Lung (tissue), 12 donors: ENCODE data around the gene PRSS50. TPM values are rescaled to one million over a fixed set of nuclear protein-coding genes. Genes with fewer than 3 reads are reported as not detected.
"Not testable (repeated sequence)": the region's sequence is repeated elsewhere in the genome, so short reads cannot be mapped to it uniquely, and the experiment has no call there.

ENCODE experiments used
- ATAC-seq: fragments of 200-7000 bp; cut with Tn5 transposase; one replicate; pipeline ENCODE4 v1.9.1; 2020; ENCODE audit warnings: moderate number of reproducible peaks; ENCODE audit not compliant: insufficient read depth, low FRiP score
- DNase-seq, 3 donors: peaks; one replicate each; pipeline ENCODE4 v3.0.0-alpha.2; 2013 to 2017
- H3K27ac ChIP-seq, 2 donors: one replicate each; pipeline ENCODE4 v1.5.1; 2013; ENCODE audit warnings: mild to moderate bottlenecking in 2 of 2, moderate library complexity in 2 of 2, control low read depth in 1 of 2, inconsistent platforms in 1 of 2, low read depth in 1 of 2, low read length in 1 of 2
- H3K27me3 ChIP-seq, 3 donors: one replicate each; pipeline ENCODE4 v1.5.1; 2013; ENCODE audit warnings: low read length in 2 of 3; ENCODE audit not compliant: control insufficient read depth in 3 of 3, insufficient read depth in 3 of 3
- H3K36me3 ChIP-seq, 4 donors: one replicate each; pipeline ENCODE4 v1.5.1; 2013; ENCODE audit warnings: low read length in 4 of 4, mild to moderate bottlenecking in 1 of 4, moderate library complexity in 1 of 4; ENCODE audit not compliant: control insufficient read depth in 4 of 4, insufficient read depth in 4 of 4
- H3K4me1 ChIP-seq, 5 donors: one replicate each; pipeline ENCODE4 v1.5.1; 2013; ENCODE audit warnings: low read length in 5 of 5, mild to moderate bottlenecking in 2 of 5, moderate library complexity in 1 of 5; ENCODE audit not compliant: control insufficient read depth in 5 of 5, insufficient read depth in 5 of 5
- H3K4me3 ChIP-seq: one replicate; pipeline ENCODE4 v1.5.1; 2013; ENCODE audit warnings: mild to moderate bottlenecking, control low read depth, moderate library complexity
- H3K9ac ChIP-seq, 2 donors: one replicate each; pipeline ENCODE4 v1.5.1; 2013; ENCODE audit warnings: low read length in 2 of 2, control low read depth in 1 of 2; ENCODE audit not compliant: insufficient read depth in 1 of 2
- H3K9me3 ChIP-seq, 4 donors: one replicate each; pipeline ENCODE4 v1.5.1; 2013; ENCODE audit warnings: low read length in 3 of 4, mild to moderate bottlenecking in 1 of 4, moderate library complexity in 1 of 4; ENCODE audit not compliant: control insufficient read depth in 4 of 4, insufficient read depth in 3 of 4
- CTCF ChIP-seq: IDR thresholded peaks from 2 replicates; pipeline ENCODE4 v1.5.1; 2012; ENCODE audit warnings: mild to moderate bottlenecking; ENCODE audit errors: control extremely low read depth, extremely low read depth
- WGBS, 2 donors: extraction: QIAGEN DNeasy Blood & Tissue Kit; methylation state at CpG; one replicate each; pipeline ENCODE4 v1.1.7; 2013; 5-methylcytosine and 5-hydroxymethylcytosine counted together
- polyA plus RNA-seq, 2 donors: library from polyadenylated mRNA; stranded (reverse); fragments of 200-250 nt; gene quantifications; one replicate each; pipeline ENCODE4 v1.2.1, GENCODE V29; 2013
- total RNA-seq, 2 donors: library from RNA; depleted of rRNA in 1 of 2; stranded (reverse); fragments of >200 nt in 1 of 2; gene quantifications; one replicate each; pipeline ENCODE4 v1.2.1, GENCODE V29; 2014 to 2021
- donor health status: control.
- donor health status: control.
- donor health status: Bipolar disorder and iron deficiency.
- donor health status: healthy.
- donor health status: DM: yes; HTN: yes; CAD: no.

Gene PRSS50
- total and polyA plus RNA-seq, 4 donors = 0.08 to 2.2 (median 0.31) TPM

DNA sequence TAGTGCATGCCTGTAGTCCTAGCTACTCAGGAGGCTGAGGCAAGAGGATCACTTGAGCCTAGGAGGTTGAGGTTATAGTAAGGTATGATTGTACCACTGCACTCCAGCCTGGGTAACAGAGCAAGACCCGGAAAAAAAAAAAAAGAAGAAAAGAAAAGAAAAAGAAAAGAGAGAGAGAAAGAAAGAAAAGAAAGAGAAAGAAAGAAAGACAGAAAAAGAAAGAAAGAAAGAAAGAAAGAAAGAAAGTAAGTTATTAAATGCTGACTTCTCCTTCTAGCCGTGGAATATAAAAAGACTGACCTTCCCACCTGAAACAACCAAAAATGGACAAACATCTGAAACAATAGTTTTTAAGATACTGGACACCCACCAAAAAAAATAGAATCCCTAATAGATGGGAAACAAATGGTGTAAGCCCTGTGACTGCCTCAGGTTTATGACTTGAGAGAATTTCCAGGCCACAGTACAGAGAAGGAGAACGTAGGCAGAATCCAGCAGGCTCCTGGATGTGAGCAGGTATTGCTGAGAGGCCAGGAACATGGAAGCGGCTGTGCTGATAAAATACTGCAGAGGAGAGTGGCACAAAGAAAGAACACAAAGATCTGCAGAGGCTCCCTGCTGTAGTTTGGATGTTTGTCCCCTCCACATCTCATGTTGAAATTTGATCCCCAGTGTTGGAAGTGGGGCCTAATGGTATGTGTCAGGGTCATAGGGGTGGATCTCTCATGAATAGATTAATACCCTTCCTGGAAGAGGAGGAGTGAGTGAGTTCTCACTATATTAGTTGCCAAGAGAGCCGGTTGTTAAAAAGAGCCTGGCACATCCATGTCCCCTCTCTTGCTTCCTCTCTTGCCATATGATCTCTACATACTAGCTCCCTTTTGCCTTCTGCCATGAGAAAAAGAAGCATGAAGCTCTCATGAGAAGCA, 41.8 kb upstream of the PRSS50 start:
- Histone ChIP-seq H3K4me1 (peaks cover 0 to 6% (median 0%) of the 10 kb centered on the region in 5 donors), H3K4me3 (no peak overlapping the region), H3K9ac (no peak overlapping the region), H3K9me3 (peaks cover 0 to 1% (median under 1%) of the 10 kb centered on the region in 4 donors), H3K27me3 (no peaks in the 10 kb centered on the region), H3K36me3 (no peaks in the 10 kb centered on the region), H3K27ac (no peak overlapping the region)
- DNase-seq = peak in 2 of 3 donors; percentile 6 to 8
- no peak for TF ChIP-seq CTCF
- ATAC-seq = no peak
- WGBS, 2 donors = 86 to 91% methylated on average over 4 to 5 of the region's 5 CpGs

GRCh38 chr3:46756642-46757041, 39.0 kb upstream of the PRSS50 start:
- Histone ChIP-seq H3K36me3 (no peaks in the 10 kb centered on the region), H3K27ac (no peak overlapping the region), H3K4me3 (no peak overlapping the region), H3K9me3 (no peaks in the 10 kb centered on the region), H3K4me1 (peaks cover 0 to 6% (median 0%) of the 10 kb centered on the region in 5 donors), H3K27me3 (no peaks in the 10 kb centered on the region), H3K9ac (no peak overlapping the region)
- WGBS, 2 donors = 93 to 97% methylated on average over 31 of the region's 31 CpGs
- ATAC-seq (no peak), DNase-seq (no peak)
- TF ChIP-seq CTCF = no peak

GRCh38 chr3:46755646-46756045, 38.0 kb upstream of the PRSS50 start:
- H3K9ac ChIP-seq = no peak overlapping the region
- H3K27ac ChIP-seq = no peak overlapping the region
- WGBS, 2 donors = 93 to 94% methylated on average over 6 of the region's 6 CpGs
- no peak for TF ChIP-seq CTCF
- H3K36me3 ChIP-seq = no peaks in the 10 kb centered on the region
- ATAC-seq = no peak
- no peak overlapping the region for H3K4me3 ChIP-seq
- H3K27me3 ChIP-seq = no peaks in the 10 kb centered on the region
- peaks cover 0 to 6% (median 0%) of the 10 kb centered on the region in 5 donors for H3K4me1 ChIP-seq
- no peak for DNase-seq
- H3K9me3 ChIP-seq = no peaks in the 10 kb centered on the region

DNA sequence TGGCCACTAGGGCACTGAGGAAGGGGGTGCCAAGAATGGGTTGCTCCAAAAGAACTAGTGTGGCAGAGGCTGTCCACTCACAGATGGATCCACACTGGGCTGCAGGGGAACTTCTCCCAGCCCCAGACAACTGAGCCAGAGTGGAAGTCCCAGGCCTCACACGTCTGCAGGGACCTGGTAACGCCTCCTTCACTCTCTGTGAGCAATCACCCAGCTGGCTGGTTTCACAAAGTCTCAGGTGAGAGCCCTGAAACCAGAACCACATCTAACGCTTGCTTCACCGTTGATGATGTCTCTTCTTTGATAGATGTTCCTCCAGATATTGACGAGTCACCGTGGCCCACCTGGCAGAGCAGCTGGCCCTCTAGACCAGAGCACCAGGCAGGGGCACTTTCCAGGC, 35.5 kb upstream of the PRSS50 start:
- H3K27me3 ChIP-seq, DNase-seq, H3K36me3 ChIP-seq, H3K4me1 ChIP-seq, H3K4me3 ChIP-seq, H3K9me3 ChIP-seq, H3K27ac ChIP-seq, ATAC-seq, H3K9ac ChIP-seq: not testable (repeated sequence)
- 86 to 88% methylated on average over 6 of the region's 6 CpGs for WGBS, 2 donors
